ENCODE measurements around the gene PTPN4.

Gene PTPN4

GRCh38 chr2:119814216-119814615 lies 54.5 kb downstream of the PTPN4 start:
- no peak for DNase-seq

GRCh38 chr2:119818792-119819191 lies 59.1 kb downstream of the PTPN4 start:
- no peak for DNase-seq

GRCh38 chr2:119819846-119820245 lies 60.1 kb downstream of the PTPN4 start:
- no peak for DNase-seq

GRCh38 chr2:119820275-119820674 lies 60.6 kb downstream of the PTPN4 start:
- DNase-seq: no peak

GRCh38 chr2:119821266-119821665 lies 61.5 kb downstream of the PTPN4 start:
- peak; percentile 29 for DNase-seq

- DNase-seq: peak; percentile 37
Observed at GRCh38 chr2:119823734-119824334, 64.1 kb downstream of the PTPN4 start.

GRCh38 chr2:119826370-119826961 lies 66.7 kb downstream of the PTPN4 start:
- DNase-seq: peak; percentile 45

GRCh38 chr2:119827866-119828507 lies 68.3 kb downstream of the PTPN4 start:
- no peak for DNase-seq

GRCh38 chr2:119836455-119837142 lies 76.9 kb downstream of the PTPN4 start:
- DNase-seq: no peak

GRCh38 chr2:119837350-119837749 lies 77.6 kb downstream of the PTPN4 start:
- DNase-seq: no peak

- DNase-seq: no peak
Observed at GRCh38 chr2:119837759-119838158, 78.0 kb downstream of the PTPN4 start.

- DNase-seq: peak; percentile 11
Observed at GRCh38 chr2:119838179-119838578, 78.5 kb downstream of the PTPN4 start.

GRCh38 chr2:119841550-119841949 lies 81.8 kb downstream of the PTPN4 start:
- no peak for DNase-seq

- DNase-seq: no peak
Observed at GRCh38 chr2:119846021-119846420, 86.3 kb downstream of the PTPN4 start.

- DNase-seq: no peak
Observed at GRCh38 chr2:119849838-119850565, 90.3 kb downstream of the PTPN4 start.

GRCh38 chr2:119852214-119852613 lies 92.5 kb downstream of the PTPN4 start:
- no peak for DNase-seq

GRCh38 chr2:119853777-119854399 lies 94.2 kb downstream of the PTPN4 start:
- DNase-seq: no peak

GRCh38 chr2:119856469-119856901 lies 96.8 kb downstream of the PTPN4 start:
- DNase-seq: no peak

GRCh38 chr2:119857742-119858141 lies 98.0 kb downstream of the PTPN4 start:
- no peak for DNase-seq

- no peak for DNase-seq
Observed at GRCh38 chr2:119859528-119859927, 99.8 kb downstream of the PTPN4 start.

GRCh38 chr2:119860924-119861323 lies 101.2 kb downstream of the PTPN4 start:
- no peak for DNase-seq

- DNase-seq: no peak
Observed at GRCh38 chr2:119862127-119862889, 102.6 kb downstream of the PTPN4 start.

Data from activated CD4-positive, alpha-beta T cell treated with anti-CD3 and anti-CD28 coated beads for 48 hours (primary cell).